GM19023 (cell line): Measurements from ENCODE around the gene PDE4D.

Source experiments
- ATAC-seq: cut with Tn5 transposase; IDR thresholded peaks from one replicate; pipeline ENCODE4 v1.9.1; 2021; ENCODE audit warnings: mild to moderate bottlenecking, moderate library complexity; ENCODE audit not compliant: unreplicated experiment

Gene PDE4D

DNA sequence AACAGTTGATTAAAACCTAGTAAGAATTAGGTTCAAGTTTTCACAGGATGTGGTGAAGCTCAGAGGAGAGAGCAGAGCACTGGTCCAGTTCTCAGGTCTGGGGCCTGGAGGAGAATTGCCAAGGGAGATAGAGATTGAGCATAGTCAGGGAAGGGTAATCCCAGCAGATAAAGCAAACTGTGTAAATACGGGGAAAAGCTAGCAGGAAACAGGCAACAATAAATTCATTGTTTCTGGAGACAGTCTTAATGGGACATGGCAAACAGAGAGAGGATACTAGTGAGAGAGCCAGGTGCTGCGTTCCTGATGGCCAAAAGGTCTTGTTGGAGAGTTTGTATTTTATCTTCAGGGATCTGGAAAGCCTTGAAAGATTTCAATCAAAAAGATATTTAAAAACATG is 333.0 kb downstream of the PDE4D start:
- no peak for ATAC-seq

DNA sequence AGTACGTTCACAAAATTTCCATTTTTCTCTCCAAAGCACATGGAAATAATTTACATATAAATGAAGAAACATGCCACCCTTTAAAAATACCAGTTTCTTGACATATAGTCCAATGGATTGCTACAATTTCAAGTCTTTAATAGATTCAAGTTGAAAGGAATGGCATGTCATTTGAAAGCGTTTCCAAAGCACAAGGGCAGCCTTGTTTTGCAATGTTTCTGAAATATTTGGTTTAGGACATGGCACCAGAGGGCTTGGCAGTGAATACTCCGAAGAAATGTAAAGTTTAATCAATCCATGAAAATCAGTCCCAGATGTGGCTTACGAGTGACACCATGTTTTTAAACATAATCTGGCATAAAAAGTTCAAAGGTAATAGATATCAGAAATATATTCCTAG is 333.7 kb downstream of the PDE4D start:
- ATAC-seq: no peak

DNA sequence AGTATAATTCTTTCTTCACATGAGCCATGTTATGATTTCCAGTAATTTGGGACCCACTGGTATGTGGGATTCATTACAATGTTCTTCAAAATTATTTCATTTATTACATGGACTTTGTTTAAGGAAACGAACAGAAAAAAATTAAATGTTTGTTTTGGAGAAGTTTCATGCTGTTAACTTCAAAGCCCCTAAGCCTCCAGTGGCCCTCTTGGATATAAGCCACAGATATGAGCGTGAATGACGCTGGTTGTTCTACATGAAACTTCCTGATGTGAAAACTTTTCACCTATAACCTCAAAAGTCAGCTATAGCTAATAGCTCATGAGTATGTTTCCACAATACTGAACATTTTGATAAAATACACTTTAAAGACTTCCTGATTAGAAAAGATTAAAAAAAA is 334.2 kb downstream of the PDE4D start:
- no peak for ATAC-seq

DNA sequence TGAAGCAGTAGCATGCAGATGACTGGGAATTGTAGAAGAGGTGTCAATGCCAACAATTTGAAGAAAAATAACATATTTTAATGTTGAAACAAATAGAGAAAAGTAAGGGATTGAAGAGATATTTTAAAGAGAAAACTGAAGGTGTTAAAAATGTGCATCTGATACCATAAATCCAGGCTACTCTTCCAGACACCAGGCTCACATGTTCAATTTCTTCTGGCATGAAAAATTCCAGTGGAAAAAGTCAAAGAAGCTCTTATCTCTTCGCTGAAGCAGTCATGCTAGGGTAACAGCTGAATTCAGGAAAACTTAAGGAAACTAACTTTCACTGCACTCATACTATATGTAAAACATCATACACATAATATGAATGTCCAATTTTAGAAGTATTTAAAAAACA is 335.0 kb downstream of the PDE4D start:
- no peak for ATAC-seq

DNA sequence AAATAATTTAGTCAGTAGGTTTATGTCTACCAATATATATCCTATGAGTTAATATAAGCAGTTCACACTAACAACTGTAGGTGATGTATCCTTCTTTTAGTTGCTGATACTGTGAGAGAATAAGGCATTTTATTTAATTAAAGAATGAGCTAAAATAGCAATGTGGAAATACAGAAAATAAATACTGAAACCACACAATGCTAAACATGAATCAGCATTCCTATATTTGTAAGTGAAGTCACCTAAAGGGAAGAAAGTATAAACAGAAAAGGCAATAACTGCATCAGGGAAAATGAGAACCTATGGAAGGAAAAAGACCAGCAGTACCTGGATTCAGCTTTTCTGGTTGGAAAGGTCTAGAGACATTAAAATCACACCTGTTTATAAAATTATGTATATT is 336.0 kb downstream of the PDE4D start:
- no peak for ATAC-seq

DNA sequence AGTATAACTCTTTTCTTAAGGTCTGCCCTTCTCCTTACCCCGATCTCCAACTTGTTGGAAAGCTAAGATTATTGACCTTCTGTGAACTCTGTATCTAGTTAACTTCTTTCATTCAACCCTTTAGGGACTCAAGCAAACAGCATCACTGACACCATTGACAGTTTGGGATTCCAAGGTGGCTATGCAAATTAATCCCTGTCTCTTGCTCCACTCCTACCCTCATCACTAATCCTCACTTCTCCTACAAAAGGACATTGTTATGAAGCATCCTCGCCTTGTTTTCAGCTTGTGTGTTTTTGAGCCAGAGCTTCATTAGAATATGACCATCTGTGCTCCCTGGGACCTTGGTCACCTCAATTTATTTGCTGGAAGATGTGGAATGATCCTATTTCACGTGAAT is 337.9 kb downstream of the PDE4D start:
- no peak for ATAC-seq

DNA sequence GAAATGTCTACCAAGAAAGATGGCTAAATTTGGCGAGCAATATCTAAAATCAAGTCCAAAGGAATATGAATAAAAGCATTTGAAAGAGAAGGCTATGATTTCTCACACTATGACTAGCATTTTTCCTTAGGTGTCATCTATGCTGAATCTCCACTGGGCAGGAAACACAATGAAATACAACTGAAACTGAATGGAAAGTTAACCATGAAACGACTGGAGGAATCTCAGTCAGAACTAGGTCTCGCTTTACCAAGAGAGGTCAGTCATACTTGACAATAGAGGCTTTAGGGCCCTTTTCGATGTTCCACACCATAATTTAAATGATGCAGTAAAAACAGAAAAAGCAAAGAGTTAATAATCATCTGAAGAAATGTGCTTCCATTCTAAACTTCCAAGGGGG is 339.0 kb downstream of the PDE4D start:
- ATAC-seq: no peak

DNA sequence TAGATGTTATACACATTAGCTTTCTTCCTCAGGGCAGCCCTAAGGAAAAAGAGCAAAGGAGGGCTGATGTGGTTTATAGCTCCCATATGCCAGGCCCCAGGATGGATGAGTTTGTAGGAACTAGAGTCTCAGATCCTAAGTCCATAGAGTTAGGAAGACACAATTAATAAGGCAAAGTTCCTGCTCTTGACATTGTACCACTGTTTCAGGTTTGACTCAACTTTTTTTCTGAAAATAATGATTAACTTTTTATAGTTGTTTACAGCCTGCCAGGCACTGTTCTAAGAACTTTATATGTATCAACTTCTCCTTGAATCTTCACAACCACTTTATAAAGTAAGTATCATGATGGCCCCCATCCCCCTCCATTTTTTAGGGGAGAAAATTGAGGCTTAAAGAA is 339.5 kb downstream of the PDE4D start:
- ATAC-seq: no peak

DNA sequence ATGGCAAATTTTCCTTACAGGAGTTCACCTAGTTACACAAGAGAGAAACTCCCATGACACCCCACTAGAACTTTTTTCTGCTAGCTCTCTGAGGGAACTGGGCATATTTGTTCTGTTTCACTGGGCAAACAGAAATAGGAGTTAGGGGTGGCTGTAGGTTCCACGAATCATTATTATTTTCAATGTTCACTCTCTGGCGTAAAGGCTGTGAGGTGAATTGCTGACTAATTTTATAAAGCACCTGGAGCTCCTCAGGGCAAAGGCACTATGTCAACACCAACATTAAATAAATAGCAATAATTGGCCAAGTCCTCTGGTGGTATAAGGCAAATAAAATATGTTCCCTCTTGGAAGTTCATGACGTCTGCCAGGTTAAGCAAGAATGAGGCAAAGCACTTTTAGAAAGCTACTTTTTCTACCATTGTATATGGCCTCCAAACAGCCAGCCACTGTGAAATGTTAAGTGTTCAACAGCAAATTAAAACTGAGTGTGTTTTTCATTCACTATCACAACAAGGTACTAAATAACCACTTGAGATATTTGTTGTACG is 344.6 kb downstream of the PDE4D start:
- no peak for ATAC-seq

DNA sequence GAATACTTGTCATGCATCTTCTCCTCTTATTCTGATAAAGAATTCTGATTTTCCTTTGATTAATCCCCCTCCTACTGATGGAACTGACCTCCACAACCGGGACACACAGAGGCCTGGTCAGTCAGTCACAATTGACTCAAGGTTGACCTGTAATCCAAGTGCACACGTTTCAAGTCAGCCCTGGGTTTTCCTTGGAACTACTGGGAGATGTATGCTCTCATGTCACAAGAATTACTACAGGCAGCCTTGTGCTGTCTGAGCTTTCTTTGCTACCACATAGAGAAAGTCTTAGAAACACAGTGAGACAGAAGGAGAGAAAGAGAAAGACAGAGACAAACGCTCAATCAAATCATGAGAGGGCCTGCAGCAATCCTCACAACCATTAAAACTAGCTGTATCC is 345.8 kb downstream of the PDE4D start:
- ATAC-seq: no peak

DNA sequence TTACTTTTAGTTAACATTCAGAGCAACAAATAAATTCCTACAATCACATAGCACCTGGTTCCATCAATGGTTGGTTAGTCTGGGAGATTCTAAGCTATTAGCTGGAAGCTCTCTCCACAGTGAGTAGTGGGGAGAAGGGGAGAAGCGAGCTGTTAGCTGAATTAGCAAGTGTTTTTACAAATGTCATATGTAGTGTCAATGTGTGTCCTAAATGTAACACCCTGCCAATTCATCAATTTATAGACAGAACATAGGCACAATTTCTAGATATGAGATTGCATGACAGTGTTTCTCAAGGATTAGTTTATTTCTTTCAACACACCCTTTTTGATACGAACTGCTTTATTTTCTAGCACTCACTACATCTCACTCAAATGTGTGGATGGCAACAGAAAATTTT is 349.0 kb downstream of the PDE4D start:
- no peak for ATAC-seq

DNA sequence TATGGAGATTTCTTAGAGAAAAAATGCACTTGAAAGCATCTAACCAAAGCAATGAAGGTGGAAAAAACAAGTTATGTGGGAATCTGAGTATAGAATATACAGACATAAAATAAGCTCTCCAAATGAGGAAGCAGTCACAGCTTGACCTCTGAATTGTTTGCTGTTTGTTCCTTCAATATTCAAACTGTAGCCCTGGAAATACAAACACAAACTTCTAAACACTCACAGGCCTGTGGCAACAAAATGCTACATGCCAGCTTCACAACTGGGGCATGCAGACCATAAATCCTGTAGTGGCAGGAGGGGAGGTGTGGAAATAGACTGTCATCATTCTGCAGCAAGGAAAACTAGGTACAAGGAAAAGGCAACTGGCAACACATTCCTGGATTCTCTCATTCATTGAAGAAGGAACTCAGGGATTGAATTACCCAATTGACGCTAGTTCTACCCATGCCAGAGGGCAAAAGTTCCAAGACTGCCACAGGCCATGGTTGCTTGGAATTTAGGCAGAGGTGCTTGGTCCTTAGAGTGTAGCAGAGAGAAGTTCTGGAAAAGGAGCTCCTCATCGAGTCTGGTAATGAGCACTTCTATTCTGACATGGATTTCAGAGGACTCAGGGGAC is 349.6 kb downstream of the PDE4D start:
- no peak for ATAC-seq

DNA sequence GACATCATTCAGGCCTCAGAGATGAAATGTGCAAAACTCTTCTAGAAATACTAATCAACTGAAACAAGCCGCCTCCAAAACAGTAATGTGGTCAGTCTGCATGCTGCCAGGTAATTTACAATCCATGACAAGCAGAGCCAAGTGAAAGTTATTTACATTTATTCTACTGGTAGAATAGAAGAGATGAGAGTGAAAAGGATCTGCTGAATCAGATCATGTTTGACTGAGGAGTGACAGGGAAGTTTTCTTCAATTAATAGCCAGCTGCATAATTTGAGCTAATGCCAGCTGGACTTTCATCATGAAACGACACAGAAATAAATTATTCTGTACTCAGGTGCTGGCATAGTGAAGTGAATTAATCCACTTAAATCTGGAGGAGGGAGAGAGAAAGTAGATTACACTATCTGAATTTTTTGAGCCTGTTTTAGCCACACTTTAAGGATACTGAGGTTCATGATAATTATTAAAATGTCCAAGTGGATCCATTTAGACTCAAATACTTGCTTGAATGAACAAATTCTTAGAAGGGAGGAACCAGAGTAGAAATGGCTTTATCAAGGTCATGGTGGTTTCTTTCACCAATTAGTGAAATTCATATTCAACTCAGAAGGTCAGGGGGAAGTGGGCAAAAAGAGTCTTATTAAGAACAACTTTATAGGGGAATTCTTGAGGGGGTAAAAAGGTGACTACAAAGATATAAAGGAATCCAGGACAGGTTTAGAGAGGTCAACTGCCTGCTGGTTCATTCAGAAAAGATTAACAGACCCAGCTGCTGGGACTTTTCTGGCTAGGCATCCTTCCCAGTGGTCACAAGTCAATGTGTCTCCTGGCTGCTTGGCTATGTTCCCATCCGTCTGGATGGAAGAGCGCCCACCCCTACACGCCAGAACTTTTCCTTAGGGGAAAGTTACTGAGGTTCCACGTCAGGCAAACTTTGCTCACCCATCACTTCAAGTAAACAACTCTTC is 350.4 kb downstream of the PDE4D start:
- no peak for ATAC-seq

DNA sequence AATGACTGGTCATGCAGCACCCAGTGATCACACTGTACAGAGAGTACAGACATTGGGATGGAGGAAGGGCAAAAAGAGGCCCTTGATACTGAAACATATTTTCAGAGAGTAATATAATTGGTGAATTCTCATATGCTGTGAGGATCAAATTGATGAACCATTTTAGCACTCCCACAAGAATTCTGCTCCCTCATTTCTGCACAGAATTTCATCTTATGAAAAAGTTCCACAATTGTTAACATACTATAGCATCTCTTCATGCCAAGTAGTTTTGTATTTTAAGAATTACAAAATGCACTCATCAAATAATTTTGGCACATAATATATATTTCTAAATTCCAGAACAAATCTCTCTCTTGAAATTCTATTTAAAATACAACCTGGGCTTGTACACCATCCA is 351.2 kb downstream of the PDE4D start:
- no peak for ATAC-seq

DNA sequence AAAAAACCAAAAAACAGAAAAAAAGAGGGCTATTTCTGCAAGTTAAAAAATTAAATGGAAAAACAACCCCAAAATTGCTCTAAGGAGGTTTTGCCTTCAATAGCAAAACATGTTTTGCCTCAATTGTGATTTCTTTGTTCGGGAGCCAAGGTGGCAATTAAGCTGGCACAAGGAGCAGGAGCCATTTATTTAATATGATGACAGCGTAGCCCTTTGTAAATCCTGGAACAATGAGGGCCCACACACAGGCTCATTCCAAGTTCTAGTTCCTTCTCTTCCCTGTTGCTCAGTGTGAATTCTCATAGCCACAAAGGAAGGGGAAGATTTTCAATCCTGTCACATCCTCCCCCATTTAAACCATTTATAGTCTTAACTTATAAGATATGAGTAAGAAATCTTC is 353.2 kb downstream of the PDE4D start:
- ATAC-seq: no peak

DNA sequence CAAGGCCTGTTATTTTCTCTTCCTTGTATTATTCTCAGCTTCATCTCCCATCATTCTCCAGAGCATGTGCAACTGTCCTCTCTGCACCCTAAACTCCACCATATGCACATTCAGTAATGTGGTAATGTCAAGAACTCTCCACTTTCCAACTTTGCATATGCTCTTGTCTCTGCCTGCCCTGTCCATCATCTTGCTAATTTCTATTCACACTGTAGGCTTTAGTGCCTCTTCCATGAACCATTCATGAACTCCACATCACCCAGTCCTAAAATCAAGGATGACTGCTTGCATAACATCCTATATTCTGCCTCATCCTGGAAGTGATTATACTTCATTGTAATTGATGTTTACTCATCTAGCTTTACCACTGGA is 354.8 kb downstream of the PDE4D start:
- ATAC-seq: no peak

DNA sequence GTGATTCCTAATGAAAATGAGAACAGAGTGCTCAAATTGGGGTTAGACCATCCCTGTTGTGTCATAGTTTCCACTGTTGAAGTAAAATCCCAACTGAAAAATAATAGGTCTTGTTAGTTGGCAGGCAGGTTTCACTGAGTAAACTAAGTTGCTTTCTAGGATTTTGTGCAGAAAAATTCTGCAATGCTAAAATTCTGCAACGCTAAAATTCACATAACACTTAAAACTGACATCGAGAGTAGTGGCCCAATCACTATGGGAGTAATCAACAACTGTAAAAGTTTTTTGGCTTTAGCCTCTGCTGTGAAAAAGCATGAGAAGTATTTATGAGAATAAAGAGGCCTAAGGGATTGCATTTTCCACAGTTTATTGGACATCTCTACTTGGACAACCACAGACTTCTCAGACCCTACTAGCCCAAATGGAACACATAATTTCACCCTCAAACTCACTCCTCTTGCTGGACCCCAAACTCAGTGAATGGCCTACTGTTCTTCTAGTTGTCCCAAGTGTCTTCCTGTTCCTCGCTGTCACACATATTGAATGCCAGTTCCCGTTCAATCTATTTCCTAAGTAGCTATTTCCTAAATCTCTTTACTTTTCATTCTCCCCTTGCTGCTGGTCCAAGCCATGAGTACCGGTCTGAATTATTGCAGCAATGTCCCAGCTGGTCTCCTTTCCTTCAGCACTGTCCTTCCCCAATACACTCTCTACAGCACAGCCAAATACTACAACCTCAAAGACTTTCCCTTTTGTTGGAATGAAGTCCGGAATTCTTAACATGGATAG is 355.4 kb downstream of the PDE4D start:
- no peak for ATAC-seq

DNA sequence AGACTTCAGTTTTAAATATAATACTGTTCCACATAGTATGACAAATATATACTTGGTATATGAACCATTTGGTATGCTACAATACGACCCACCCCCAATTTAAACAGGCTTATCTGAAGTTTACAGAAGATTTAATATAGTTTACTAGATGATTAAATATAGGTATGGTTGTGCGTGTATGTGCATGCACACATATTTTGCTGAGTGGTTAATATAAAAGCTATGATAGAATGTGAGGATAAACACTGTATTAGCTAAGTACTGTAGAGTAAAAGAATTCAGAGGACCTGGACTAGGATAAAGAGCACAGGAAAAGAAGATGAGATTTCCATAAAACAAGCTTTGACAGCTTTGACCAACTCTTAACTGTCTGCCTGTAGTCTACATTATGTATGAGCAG is 356.7 kb downstream of the PDE4D start:
- ATAC-seq: no peak

DNA sequence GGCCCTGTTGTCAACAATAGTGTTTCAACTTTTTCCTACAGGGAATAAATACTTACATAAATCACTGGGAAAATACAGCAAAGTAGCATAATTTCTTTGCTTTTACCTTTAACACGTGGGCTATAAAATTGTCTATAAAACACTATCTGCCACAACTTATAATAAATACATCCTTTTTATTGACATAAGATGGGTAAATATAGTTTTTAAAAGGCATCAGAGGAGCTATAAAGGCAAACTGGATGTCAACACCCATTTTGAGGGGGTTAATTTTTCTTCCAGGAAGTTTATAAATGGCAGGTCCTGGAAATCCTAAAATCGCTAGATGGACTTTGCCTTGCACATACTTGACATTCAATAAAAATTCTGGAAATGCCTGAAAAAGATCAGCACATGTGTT is 358.0 kb downstream of the PDE4D start:
- ATAC-seq: no peak

DNA sequence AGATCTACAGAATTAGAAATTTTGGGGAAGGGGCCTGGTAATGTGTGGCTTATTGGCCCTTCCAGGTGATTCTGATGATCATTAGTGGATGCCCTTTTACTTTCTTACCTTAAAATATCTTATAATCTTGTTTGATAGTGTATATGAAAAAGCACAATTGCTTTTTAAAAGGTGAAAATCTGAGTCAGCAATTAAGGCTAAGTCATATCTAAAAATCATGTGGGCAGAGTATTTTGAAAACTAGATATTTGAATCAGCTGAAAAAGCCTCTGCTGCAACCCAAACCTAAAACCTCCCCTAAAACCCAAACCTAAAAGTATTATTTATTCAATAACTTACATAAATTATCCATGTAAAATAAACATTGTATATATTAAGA is 359.8 kb downstream of the PDE4D start:
- ATAC-seq: no peak

DNA sequence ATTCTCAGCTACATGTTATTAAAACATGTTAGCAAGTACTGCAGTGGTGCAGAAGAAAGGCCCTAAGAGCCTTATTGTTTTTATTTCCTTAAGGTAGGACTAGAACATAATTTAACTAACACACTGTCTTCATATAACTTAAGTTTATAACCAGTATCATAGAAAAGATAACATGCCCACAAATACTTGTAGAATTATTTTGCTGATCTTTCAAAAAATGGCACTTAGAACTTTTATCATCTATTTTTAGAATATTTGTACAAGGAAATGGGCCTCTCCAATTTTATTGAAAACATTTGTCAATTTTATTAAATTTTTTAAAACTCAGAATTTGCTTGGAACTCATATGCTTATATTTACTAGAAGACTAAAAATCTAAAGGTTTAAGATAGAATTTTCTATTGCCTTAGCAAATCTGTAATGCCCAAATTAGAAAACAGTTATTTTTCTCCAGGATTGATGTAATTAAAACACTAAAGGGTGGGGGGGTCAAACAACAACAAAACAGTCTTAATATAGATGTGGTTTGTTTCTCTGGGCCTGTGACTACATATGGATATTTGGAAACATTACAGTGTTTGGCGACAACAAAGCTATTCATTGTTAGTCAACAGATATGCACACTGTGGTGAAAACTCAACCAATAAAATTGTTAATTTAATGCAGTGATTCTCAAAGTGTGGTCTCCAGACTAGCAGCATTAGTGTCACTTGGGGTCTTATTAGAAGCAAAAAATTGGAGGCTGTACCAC is 360.4 kb downstream of the PDE4D start:
- ATAC-seq: no peak
